RWPE1 (cell line): ENCODE measurements around the gene PTX4.

ENCODE experiments used
- CTCF ChIA-PET: fragments of 350-600 bp; sonication (Branson Sonifier 250); formaldehyde crosslinking; extraction: SDS; loops from one replicate; lab custom pipeline; 2021; lab: Yijun Ruan, JAX
- POLR2A ChIA-PET: fragments of 400-600 bp; formaldehyde crosslinking; extraction: SDS; loops from one replicate; lab custom pipeline; 2020; ENCODE audit warnings: antibody characterized with exemption; ENCODE audit not compliant: low non-redundant PET; lab: Yijun Ruan, JAX
- DNase-seq: peaks from one replicate; pipeline ENCODE4 v3.0.0; 2012; ENCODE audit warnings: low spot score
- H3K27ac ChIP-seq: fragments of 450-650 bp; 2 replicates; pipeline ENCODE4 v1.5.1; 2017
- TF ChIP-seq, protein P1 (sequence below): fragments of 450-650 bp; conservative IDR thresholded peaks from 2 replicates; pipeline ENCODE4 v1.5.1; 2017; ENCODE audit warnings: low read depth, mild to moderate bottlenecking

PTX4 gene

GRCh38 chr16:1512774-1513173 lies 24.0 kb upstream of the PTX4 start:
- TF ChIP-seq, protein P1, sequence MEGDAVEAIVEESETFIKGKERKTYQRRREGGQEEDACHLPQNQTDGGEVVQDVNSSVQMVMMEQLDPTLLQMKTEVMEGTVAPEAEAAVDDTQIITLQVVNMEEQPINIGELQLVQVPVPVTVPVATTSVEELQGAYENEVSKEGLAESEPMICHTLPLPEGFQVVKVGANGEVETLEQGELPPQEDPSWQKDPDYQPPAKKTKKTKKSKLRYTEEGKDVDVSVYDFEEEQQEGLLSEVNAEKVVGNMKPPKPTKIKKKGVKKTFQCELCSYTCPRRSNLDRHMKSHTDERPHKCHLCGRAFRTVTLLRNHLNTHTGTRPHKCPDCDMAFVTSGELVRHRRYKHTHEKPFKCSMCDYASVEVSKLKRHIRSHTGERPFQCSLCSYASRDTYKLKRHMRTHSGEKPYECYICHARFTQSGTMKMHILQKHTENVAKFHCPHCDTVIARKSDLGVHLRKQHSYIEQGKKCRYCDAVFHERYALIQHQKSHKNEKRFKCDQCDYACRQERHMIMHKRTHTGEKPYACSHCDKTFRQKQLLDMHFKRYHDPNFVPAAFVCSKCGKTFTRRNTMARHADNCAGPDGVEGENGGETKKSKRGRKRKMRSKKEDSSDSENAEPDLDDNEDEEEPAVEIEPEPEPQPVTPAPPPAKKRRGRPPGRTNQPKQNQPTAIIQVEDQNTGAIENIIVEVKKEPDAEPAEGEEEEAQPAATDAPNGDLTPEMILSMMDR: no peak
- POLR2A ChIA-PET: no interaction called here
- DNase-seq: no peak
- H3K27ac ChIP-seq: no peak overlapping the region
- CTCF ChIA-PET: interaction anchor here (0.6 to 0.7 kb wide), 2 partner anchors 25 to 212 kb away, joined by 5 read pairs; no protein-coding TSS in a partner anchor

GRCh38 chr16:1511662-1512569 lies 23.2 kb upstream of the PTX4 start:
- no peak overlapping the region for H3K27ac ChIP-seq
- CTCF ChIA-PET: no interaction called here
- TF ChIP-seq, protein P1: no peak
- POLR2A ChIA-PET: no interaction called here
- DNase-seq: no peak

GRCh38 chr16:1510941-1511351 lies 22.2 kb upstream of the PTX4 start:
- ChIA-PET POLR2A (interaction anchor here (0.6 kb wide), 1 partner anchor 285 kb away, joined by 3 read pairs; no protein-coding TSS in a partner anchor), CTCF (interaction anchor here (0.6 kb wide), 1 partner anchor 361 kb away, joined by 3 read pairs; no protein-coding TSS in a partner anchor)
- DNase-seq: no peak

GRCh38 chr16:1510272-1510671 lies 21.5 kb upstream of the PTX4 start:
- DNase-seq: no peak
- peak overlapping the region; percentile 17; the same call in 1 of the 2 replicates for H3K27ac ChIP-seq
- TF ChIP-seq, protein P1: no peak
- POLR2A ChIA-PET: no interaction called here
- CTCF ChIA-PET: interaction anchor here (0.6 kb wide), 1 partner anchor 362 kb away, joined by 3 read pairs; no protein-coding TSS in a partner anchor

More at GRCh38 chr16:1510941-1511351, 22.2 kb upstream of the PTX4 start:
- TF ChIP-seq, protein P1: no peak
- H3K27ac ChIP-seq: peak overlapping the region; percentile 17; the same call in 1 of the 2 replicates

DNA sequence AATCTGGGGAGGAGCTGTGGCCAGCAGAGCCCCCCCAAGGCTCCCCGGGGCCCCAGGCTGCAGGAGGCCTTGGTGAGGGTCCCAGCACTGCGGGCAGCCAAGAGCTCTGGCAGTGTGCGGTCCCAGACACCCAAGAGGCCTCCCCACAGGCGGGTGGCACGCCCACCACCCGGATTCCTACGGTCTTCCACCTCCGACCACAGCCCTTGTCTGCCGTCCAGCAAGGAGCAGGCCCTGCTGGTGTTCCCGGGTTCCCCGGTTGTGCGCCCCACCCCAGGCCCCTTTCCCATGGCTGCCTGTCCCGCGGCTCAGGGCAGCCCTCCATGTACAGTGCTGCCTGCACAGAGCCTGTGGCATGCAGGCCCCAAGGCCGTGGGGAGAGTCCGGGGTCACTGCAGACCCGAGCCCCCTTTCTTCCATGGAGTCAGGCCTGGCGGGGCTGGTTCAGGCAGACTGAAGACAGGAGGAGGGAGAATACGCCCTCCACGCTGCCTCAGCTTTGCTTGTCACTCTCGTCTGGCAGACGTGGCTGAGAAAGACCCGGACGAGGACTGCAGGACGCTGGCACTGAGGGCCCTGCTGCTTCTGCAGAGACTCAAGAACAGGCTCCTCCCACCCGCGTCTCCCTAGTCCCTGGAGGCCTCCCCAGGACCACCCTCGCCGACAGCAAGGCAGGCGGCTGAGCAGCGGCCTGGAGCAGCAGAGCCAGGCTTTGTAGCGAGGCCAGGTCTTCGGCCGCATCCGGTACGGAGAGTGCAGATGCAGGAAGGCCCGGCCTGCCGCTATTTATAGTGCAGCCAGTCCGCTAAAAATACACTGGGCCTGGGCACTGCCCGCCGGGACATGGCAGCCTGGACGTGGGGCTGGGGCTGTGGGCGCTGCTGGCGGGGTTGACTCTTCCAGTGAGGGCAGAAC lies 20.8 kb upstream of the PTX4 start:
- peak overlapping the region; percentile 17; the same call in 1 of the 2 replicates for H3K27ac ChIP-seq
- TF ChIP-seq, protein P1: no peak
- POLR2A ChIA-PET: no interaction called here
- CTCF ChIA-PET: no interaction called here
- no peak for DNase-seq
